DLD1 (cell line): ENCODE data around the gene SLC6A15.

Source experiments
- in situ Hi-C: cut with HindIII; loops from 2 replicates; pipeline ENCODE4 v1.10.0; 2017; ENCODE audit warnings: low sequenced_read_pairs

Gene SLC6A15

DNA sequence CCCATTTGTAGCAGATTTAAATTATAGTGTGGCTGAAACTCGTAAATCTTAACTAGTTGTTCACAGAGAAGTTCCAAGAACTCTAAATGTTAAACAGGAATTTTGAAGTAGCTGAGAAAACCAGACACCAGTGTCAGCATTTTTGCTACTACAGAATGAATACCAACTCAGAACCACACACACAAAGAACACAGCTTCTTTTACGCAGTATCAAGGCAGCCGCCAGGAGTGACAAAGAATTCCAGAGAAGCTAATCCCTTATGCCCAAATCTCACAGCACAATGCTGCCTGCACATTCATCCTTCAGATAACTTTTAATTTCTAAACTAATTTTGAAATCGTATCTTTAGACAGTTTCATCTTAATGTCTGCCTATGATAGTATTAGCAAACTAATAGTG, 37.4 kb downstream of the SLC6A15 start:
- in situ Hi-C loops = no loop called here

GRCh38 chr12:84874825-84875139, 37.8 kb downstream of the SLC6A15 start:
- in situ Hi-C loops = no loop called here

- in situ Hi-C loops = no loop called here
Observed at GRCh38 chr12:84874125-84874824, 38.3 kb downstream of the SLC6A15 start.

- in situ Hi-C loops = no loop called here
Observed at GRCh38 chr12:84862186-84862585, 50.4 kb downstream of the SLC6A15 start.

DNA sequence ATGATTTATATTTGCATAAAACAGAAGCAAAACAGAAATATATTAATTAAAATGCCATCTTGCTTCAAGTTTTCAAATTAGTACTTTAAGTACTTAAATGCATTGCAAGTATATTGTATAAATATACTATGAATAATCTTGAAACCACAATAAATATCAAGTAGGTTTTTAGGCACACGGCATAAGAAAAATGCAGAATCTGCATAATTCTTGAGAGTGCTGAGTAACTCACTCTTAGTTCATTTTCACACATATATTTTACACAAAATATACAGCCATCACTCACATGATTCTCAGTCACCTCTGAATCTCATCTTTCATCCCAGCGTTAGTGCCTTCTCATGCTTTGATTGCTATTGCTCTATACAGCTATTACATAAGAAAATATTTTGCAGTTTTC, 51.9 kb downstream of the SLC6A15 start:
- in situ Hi-C loops = no loop called here

DNA sequence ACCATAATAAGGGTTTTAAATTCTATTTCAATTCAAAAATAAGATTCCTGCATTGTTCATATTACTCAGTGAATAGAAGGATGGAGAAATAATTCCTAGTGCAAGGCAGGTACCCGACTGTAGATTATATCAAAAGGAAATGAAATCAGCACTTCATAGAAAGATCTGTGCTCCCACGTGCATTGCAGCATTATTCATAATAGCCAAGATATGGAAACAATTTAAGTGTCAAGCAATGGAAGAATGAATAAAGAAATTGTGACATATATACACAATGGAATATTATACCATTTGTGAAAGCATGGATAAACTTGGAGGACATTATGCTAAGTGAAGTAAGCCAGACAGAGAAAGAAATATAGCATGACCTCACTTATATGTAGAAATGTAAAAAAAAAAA, 53.8 kb downstream of the SLC6A15 start:
- in situ Hi-C loops = no loop called here

DNA sequence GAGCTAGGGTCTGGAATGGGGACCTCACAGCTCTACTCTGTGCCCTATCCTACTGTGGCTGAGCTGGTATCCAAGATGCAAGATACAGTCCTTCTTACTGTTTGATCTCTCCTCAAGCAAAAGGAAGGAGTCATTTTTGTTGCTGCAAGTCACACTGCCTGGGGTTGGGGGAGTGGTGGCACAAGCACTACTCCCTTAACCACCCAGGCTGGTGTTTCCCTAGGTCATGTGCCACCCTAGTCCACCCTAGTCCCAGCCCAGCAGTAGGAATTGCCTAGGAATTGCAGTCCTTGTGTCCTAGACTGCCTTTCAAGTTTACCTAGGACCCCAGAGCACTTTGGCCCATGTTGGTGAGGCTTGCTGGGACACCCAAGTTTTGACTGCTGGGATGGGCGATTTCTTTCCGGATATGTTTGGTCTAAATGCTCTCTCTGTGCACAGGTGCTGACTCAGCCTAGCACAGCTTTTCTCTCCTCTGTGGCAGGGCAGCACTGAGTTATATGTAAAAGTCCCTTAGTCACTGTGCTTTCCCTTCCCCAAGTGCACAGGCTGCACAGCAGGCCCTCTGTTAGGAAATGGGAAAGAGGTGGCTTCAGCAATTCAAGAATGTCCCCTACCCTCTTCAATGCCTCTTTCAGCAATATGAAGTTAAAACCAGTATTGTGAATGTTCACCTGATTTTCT, 54.9 kb downstream of the SLC6A15 start:
- in situ Hi-C loops = no loop called here

GRCh38 chr12:84856156-84856900, 56.3 kb downstream of the SLC6A15 start:
- in situ Hi-C loops = no loop called here

- in situ Hi-C loops = no loop called here
Observed at GRCh38 chr12:84843593-84844144, 68.9 kb downstream of the SLC6A15 start.

GRCh38 chr12:84842406-84843013, 70.1 kb downstream of the SLC6A15 start:
- in situ Hi-C loops = no loop called here

- in situ Hi-C loops = no loop called here
Observed at GRCh38 chr12:84841591-84841990, 71.0 kb downstream of the SLC6A15 start.

GRCh38 chr12:84840356-84840755, 72.2 kb downstream of the SLC6A15 start:
- in situ Hi-C loops = no loop called here

DNA sequence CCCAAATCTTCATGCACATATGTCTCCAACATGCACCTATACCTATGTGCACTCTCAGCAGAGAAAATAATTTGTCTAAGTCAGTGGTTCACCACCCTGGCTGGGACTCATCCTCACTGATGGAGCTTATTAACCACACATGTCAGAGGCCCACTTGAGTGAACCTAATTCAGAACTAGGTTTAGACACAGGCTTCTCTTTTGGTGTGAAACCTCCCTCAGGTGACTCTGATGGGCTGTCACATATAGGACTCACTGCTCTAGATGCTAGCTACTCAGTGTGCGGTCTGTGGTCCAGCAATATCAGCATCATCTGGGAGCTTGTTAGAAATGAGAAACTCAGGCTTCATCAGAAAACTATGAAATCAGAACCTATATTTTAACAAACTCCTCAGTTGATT, 85.7 kb downstream of the SLC6A15 start:
- in situ Hi-C loops = no loop called here

GRCh38 chr12:84825149-84825548, 87.5 kb downstream of the SLC6A15 start:
- in situ Hi-C loops = no loop called here

- in situ Hi-C loops = no loop called here
Observed at GRCh38 chr12:84822525-84822924, 90.1 kb downstream of the SLC6A15 start.

DNA sequence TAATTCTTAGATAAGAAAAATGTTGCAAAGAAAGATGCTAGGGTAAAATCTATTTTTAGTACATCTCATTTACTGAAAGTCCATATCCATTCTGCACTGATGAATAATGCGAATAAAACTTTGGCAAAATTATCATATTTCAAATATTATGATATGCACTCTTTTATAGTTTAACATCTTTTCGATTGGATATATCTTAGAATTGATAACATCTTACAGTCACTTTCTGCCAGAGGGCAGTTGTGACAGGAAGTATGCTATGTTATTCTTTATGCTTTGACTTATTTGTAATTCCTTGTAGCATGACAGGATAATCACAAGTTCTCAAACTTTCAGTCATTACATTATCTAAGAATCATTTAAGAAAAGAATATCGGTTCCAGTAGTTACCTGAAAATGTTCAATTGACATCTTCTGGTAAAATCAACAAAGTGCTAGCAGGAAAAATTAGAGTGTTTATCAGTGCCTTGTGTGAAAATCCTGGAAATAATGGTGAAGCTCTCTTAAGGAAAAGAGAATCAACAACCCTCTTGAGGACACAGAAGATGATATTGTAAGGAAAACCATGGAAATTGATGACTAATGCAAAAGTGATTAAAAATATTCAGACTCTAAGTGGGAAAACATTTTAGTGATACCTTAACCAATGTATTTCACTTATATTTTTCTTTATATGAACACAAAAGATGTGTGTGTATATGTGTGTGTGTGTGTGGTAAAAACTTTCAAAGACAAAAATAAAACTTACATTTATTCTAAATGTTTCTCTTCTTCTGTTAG, 95.5 kb downstream of the SLC6A15 start:
- in situ Hi-C loops = no loop called here

- in situ Hi-C loops = no loop called here
Observed at GRCh38 chr12:84814664-84815245, 97.8 kb downstream of the SLC6A15 start.

GRCh38 chr12:84813780-84814663, 98.6 kb downstream of the SLC6A15 start:
- in situ Hi-C loops = no loop called here

DNA sequence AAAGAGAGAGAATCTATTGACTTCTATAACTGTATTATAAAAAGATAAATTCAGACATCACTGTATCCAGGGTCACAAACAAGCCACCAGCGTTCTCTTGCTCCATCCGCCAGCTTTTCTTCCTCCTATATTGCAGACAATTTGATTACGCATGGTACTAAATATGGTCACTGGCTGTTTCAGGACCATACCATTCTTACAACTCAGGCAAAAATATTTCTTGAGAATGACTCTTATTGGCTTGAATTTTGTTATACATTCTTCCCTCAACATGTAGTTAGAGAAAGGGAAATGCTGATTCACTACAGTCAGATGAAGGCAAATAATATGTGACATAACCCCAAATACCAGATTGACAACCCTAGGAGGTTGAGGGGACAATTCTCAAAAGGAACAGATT, 101.3 kb downstream of the SLC6A15 start:
- in situ Hi-C loops = no loop called here
